Right cardiac atrium (tissue), 5 donors: ENCODE data around the gene HOXC9. TPM values are rescaled to one million over a fixed set of nuclear protein-coding genes. Genes with fewer than 3 reads are reported as not detected.

ENCODE experiments used
- ATAC-seq, 2 donors: fragments of 200-7000 bp; cut with Tn5 transposase; one replicate each; pipeline versions ENCODE4 v1.8.0 to v1.9.1; 2020; ENCODE audit warnings: moderate library complexity in 2 of 2, mild to moderate bottlenecking in 1 of 2
- DNase-seq, 3 donors: peaks; one replicate each; pipeline ENCODE4 v3.0.0-alpha.2; 2020
- H3K27ac ChIP-seq: one replicate; pipeline ENCODE4 v1.5.1; 2013; ENCODE audit warnings: mild to moderate bottlenecking, low read length, control low read depth, moderate library complexity
- H3K27me3 ChIP-seq: one replicate; pipeline ENCODE4 v1.6.1; 2013; ENCODE audit not compliant: control insufficient read depth, insufficient read depth
- H3K4me1 ChIP-seq: one replicate; pipeline ENCODE4 v1.6.1; 2013; ENCODE audit warnings: low read length; ENCODE audit not compliant: control insufficient read depth, insufficient read depth
- H3K4me3 ChIP-seq: one replicate; pipeline ENCODE4 v1.5.1; 2013; ENCODE audit warnings: low read length, control low read depth
- H3K9me3 ChIP-seq: one replicate; pipeline ENCODE4 v1.6.1; 2013; ENCODE audit warnings: low read length; ENCODE audit not compliant: control insufficient read depth
- WGBS: extraction: QIAGEN DNeasy Blood & Tissue Kit; methylation state at CpG from one replicate; pipeline ENCODE4 v1.1.7; 2013; 5-methylcytosine and 5-hydroxymethylcytosine counted together
- intact Hi-C, 4 donors: fragments of 100-400 bp; cut with DNase I; formaldehyde crosslinking; loops; one replicate each; pipeline versions ENCODE4 v1.11.0 to v1.14.0; 2022 to 2023
- polyA plus RNA-seq: library from polyadenylated mRNA; stranded (reverse); fragments of 200-250 nt; gene quantifications from one replicate; pipeline ENCODE4 v1.2.3, GENCODE V29; 2013
- total RNA-seq, 4 donors: library from RNA; stranded (reverse); fragmentation: NEBNext Ultra II Directional; extraction: Animal tissue kit (Norgen Biotek cat#: 25700); gene quantifications; one replicate each; pipeline ENCODE4 v1.2.1, GENCODE V29; 2021
- donor health status: healthy with polysubstance abuse.
- donor health status: DM: no; HTN: yes; CAD: no.
- donor health status: DM: no; HTN: no; CAD: no.
- donor health status: DM: no; HTN: yes; CAD: no; lungs with severe emphysema.
- donor health status: DM: yes; HTN: yes; CAD: no.

The HOXC9 gene
- total and polyA plus RNA-seq, 5 donors, result 0.15 TPM; not detected in 4

- DNase-seq, result no peak
- Histone ChIP-seq H3K4me1 (peaks cover 4% of the 10 kb centered on the region), H3K9me3 (no peaks in the 10 kb centered on the region), H3K4me3 (peak overlapping the region; percentile 26), H3K27me3 (no peaks in the 10 kb centered on the region), H3K27ac (no peak overlapping the region)
- no peak for ATAC-seq
- intact Hi-C loops, result loop anchor here in 1 of 4 donors (10.0 kb wide), 1 partner anchor 165 kb away; no protein-coding TSS in a partner anchor
- WGBS, result 26% methylated on average over 53 of the region's 53 CpGs
Measured at GRCh38 chr12:54029529-54030441, 29.8 kb downstream of the HOXC9 start.

- H3K27me3 ChIP-seq, result no peaks in the 10 kb centered on the region
- no peak for ATAC-seq
- no peak overlapping the region for H3K27ac ChIP-seq
- no peak for DNase-seq
- intact Hi-C loops, result loop anchor here in 1 of 4 donors (10.0 kb wide), 1 partner anchor 164 kb away; no protein-coding TSS in a partner anchor
- H3K4me3 ChIP-seq, result no peak overlapping the region
- peaks cover 4% of the 10 kb centered on the region for H3K4me1 ChIP-seq
- 42% methylated on average over 7 of the region's 7 CpGs for WGBS
- H3K9me3 ChIP-seq, result no peaks in the 10 kb centered on the region
Measured at GRCh38 chr12:54030442-54030801, 30.5 kb downstream of the HOXC9 start.

- WGBS, result 9% methylated on average over 46 of the region's 46 CpGs
- peaks cover 4% of the 10 kb centered on the region for H3K4me1 ChIP-seq
- intact Hi-C loops, result loop anchor here in 1 of 4 donors (10.0 kb wide), 1 partner anchor 164 kb away; no protein-coding TSS in a partner anchor
- H3K27ac ChIP-seq, result no peak overlapping the region
- DNase-seq, result peak in 1 of 3 donors; percentile 72
- H3K9me3 ChIP-seq, result no peaks in the 10 kb centered on the region
- ATAC-seq, result peak in 1 of 2 donors; percentile 20
- no peaks in the 10 kb centered on the region for H3K27me3 ChIP-seq
- H3K4me3 ChIP-seq, result peak overlapping the region; percentile 2
Measured at GRCh38 chr12:54030889-54031471, 31.0 kb downstream of the HOXC9 start.

GRCh38 chr12:54031480-54031879 is 31.5 kb downstream of the HOXC9 start:
- Histone ChIP-seq H3K4me1 (peaks cover 4% of the 10 kb centered on the region), H3K4me3 (no peak overlapping the region), H3K27ac (no peak overlapping the region), H3K9me3 (no peaks in the 10 kb centered on the region), H3K27me3 (no peaks in the 10 kb centered on the region)
- ATAC-seq, result no peak
- DNase-seq, result no peak
- WGBS, result 27% methylated on average over 16 of the region's 16 CpGs
- intact Hi-C loops, result loop anchor here in 1 of 4 donors (10.0 kb wide), 1 partner anchor 163 kb away; no protein-coding TSS in a partner anchor

- Histone ChIP-seq H3K27ac (no peak overlapping the region), H3K9me3 (no peaks in the 10 kb centered on the region), H3K27me3 (no peaks in the 10 kb centered on the region), H3K4me1 (peaks cover 4% of the 10 kb centered on the region), H3K4me3 (no peak overlapping the region)
- no peak for DNase-seq
- ATAC-seq, result no peak
- intact Hi-C loops, result loop anchor here in 1 of 4 donors (10.0 kb wide), 1 partner anchor 163 kb away; no protein-coding TSS in a partner anchor
- 33% methylated on average over 6 of the region's 6 CpGs for WGBS
Measured at GRCh38 chr12:54032086-54032619, 32.2 kb downstream of the HOXC9 start.

GRCh38 chr12:54032627-54033100 is 32.7 kb downstream of the HOXC9 start, which contains the start of gene HOXC5:
Gene HOXC5, plus strand, starts transcription at chr12:54033050. Its CDS starts 73 bp downstream, at chr12:54033123.
- 3% methylated on average over 12 of the region's 12 CpGs for WGBS
- peak; percentile 53 to 77 (median 75) for DNase-seq
- ATAC-seq, result peak in 1 of 2 donors; percentile 20
- peak within 1 kb of the TSS; percentile 10 for H3K27ac ChIP-seq
- H3K9me3 ChIP-seq, result no peaks in the 10 kb centered on the region
- no peaks in the 10 kb centered on the region for H3K27me3 ChIP-seq
- peaks cover 4% of the 10 kb centered on the region for H3K4me1 ChIP-seq
- intact Hi-C loops, result loop anchor here in 1 of 4 donors (10.0 kb wide), 1 partner anchor 162 kb away; no protein-coding TSS in a partner anchor
- peak within 1 kb of the TSS; percentile 57 for H3K4me3 ChIP-seq

GRCh38 chr12:54033106-54033979 is 33.4 kb downstream of the HOXC9 start:
- DNase-seq (peak in 1 of 3 donors; percentile 70), ATAC-seq (peak in 1 of 2 donors; percentile 12)
- intact Hi-C loops, result loop anchor here in 1 of 4 donors (10.0 kb wide), 1 partner anchor 161 kb away; no protein-coding TSS in a partner anchor
- no peaks in the 10 kb centered on the region for H3K27me3 ChIP-seq
- H3K27ac ChIP-seq, result peak overlapping the region; percentile 10
- peak overlapping the region; percentile 57 for H3K4me3 ChIP-seq
- WGBS, result 3% methylated on average over 61 of the region's 61 CpGs
- H3K9me3 ChIP-seq, result no peaks in the 10 kb centered on the region
- peaks cover 4% of the 10 kb centered on the region for H3K4me1 ChIP-seq

- no peaks in the 10 kb centered on the region for H3K27me3 ChIP-seq
- H3K4me3 ChIP-seq, result peak overlapping the region; percentile 57
- DNase-seq (no peak), ATAC-seq (peak in 1 of 2 donors; percentile 51)
- no peaks in the 10 kb centered on the region for H3K9me3 ChIP-seq
- intact Hi-C loops, result loop anchor here in 1 of 4 donors (10.0 kb wide), 1 partner anchor 161 kb away; no protein-coding TSS in a partner anchor
- H3K27ac ChIP-seq, result no peak overlapping the region
- WGBS, result 17% methylated on average over 57 of the region's 57 CpGs
- H3K4me1 ChIP-seq, result peaks cover 3% of the 10 kb centered on the region
Measured at GRCh38 chr12:54033980-54034784, 34.2 kb downstream of the HOXC9 start.

- WGBS, result 56% methylated on average over 22 of the region's 22 CpGs
- Histone ChIP-seq H3K27me3 (no peaks in the 10 kb centered on the region), H3K4me3 (no peak overlapping the region), H3K9me3 (no peaks in the 10 kb centered on the region), H3K4me1 (peaks cover 3% of the 10 kb centered on the region), H3K27ac (no peak overlapping the region)
- DNase-seq (no peak), ATAC-seq (no peak)
- intact Hi-C loops, result loop anchor here in 1 of 4 donors (10.0 kb wide), 1 partner anchor 160 kb away; no protein-coding TSS in a partner anchor
Measured at GRCh38 chr12:54034785-54035310, 34.9 kb downstream of the HOXC9 start.
